WTC11 (cell line): Measurements from ENCODE around the gene KDM4B.

Source experiments
- ATF1 ChIP-seq: sonication (generic); formaldehyde crosslinking; IDR thresholded peaks from 2 replicates; pipeline ENCODE4 v1.8.1; 2023; ENCODE audit warnings: mild to moderate bottlenecking, moderate library complexity, missing genetic modification reagents
- ETV6 ChIP-seq: sonication (generic); formaldehyde crosslinking; IDR thresholded peaks from 2 replicates; pipeline ENCODE4 v1.8.1; 2022; ENCODE audit warnings: mild to moderate bottlenecking, missing genetic modification reagents
- KAT7 ChIP-seq: sonication (generic); formaldehyde crosslinking; IDR thresholded peaks from 2 replicates; pipeline ENCODE4 v1.8.1; 2023; ENCODE audit warnings: missing genetic modification reagents, mild to moderate bottlenecking, borderline replicate concordance
- ZBTB21 ChIP-seq: sonication (generic); formaldehyde crosslinking; IDR thresholded peaks from 2 replicates; pipeline ENCODE4 v1.8.1; 2023; ENCODE audit warnings: mild to moderate bottlenecking, missing genetic modification reagents, borderline replicate concordance
- TF ChIP-seq, protein P1 (sequence below): fragments of 250-450 bp; sonication (Bioruptor Pico); IDR thresholded peaks from 2 replicates; pipeline ENCODE4 v2.1.2; 2022; ENCODE audit warnings: mild to moderate bottlenecking, moderate library complexity
- TF ChIP-seq, protein P2 (sequence below): sonication (generic); formaldehyde crosslinking; IDR thresholded peaks from 2 replicates; pipeline ENCODE4 v1.8.1; 2022; ENCODE audit warnings: low read depth, missing genetic modification reagents, borderline replicate concordance
- TF ChIP-seq, protein P3 (sequence below): fragments of 200-600 bp; IDR thresholded peaks from 2 replicates; pipeline ENCODE4 v1.8.0; 2022; ENCODE audit warnings: antibody characterized with exemption
- TF ChIP-seq, protein P4 (sequence below): sonication (generic); formaldehyde crosslinking; IDR thresholded peaks from 2 replicates; pipeline ENCODE4 v1.8.0; 2022; ENCODE audit warnings: missing genetic modification reagents
- TF ChIP-seq, protein P5 (sequence below): sonication (generic); formaldehyde crosslinking; IDR thresholded peaks from 2 replicates; pipeline ENCODE4 v1.8.1; 2023; ENCODE audit warnings: mild to moderate bottlenecking, missing genetic modification reagents
- TF ChIP-seq, protein P6 (sequence below): sonication (generic); formaldehyde crosslinking; IDR thresholded peaks from 2 replicates; pipeline ENCODE4 v1.8.1; 2022; ENCODE audit warnings: missing genetic modification reagents, borderline replicate concordance
- TF ChIP-seq, protein P7 (sequence below): sonication (generic); formaldehyde crosslinking; IDR thresholded peaks from 2 replicates; pipeline ENCODE4 v1.8.1; 2023; ENCODE audit warnings: mild to moderate bottlenecking, missing genetic modification reagents, moderate library complexity
- TF ChIP-seq, protein P8 (sequence below): sonication (generic); formaldehyde crosslinking; IDR thresholded peaks from 2 replicates; pipeline ENCODE4 v1.8.0; 2022; ENCODE audit warnings: mild to moderate bottlenecking, missing genetic modification reagents

DNA sequence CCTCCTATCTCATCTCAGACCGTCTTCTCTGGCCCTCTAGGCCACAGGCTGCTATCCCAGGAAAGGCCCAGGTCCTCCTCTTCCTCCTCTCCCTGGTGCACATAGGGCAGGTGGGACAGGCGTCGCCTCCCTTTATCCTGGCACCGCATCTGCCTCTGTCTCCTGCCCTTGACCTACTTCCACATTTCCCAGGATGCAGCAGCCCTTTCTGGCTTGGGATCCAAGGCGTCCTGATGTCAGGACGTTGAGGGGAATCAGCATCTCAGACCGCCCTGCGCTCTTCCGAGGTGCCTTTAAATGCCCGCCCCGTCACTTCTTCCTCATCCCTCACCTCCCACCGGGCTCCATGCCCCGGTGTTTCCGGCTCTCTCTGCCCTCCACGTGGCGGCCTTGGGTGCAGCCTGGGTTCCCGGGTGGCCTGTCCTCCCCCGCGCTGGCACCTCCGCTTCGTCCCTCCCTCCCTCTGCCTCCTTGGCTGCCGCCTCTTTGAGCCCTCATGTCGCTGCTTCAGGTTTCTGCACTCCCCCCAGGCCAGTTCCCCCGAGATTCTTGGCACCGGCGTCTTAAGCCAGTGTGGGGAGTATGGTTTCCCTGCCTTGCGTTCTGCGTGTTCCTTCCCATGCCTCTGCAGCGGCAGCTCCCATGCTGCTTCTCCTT lies 66.3 kb downstream of the KDM4B start:
- TF ChIP-seq, protein P1, sequence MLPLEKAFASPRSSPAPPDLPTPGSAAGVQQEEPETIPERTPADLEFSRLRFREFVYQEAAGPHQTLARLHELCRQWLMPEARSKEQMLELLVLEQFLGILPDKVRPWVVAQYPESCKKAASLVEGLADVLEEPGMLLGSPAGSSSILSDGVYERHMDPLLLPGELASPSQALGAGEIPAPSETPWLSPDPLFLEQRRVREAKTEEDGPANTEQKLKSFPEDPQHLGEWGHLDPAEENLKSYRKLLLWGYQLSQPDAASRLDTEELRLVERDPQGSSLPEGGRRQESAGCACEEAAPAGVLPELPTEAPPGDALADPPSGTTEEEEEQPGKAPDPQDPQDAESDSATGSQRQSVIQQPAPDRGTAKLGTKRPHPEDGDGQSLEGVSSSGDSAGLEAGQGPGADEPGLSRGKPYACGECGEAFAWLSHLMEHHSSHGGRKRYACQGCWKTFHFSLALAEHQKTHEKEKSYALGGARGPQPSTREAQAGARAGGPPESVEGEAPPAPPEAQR = no peak
- TF ChIP-seq, protein P2, sequence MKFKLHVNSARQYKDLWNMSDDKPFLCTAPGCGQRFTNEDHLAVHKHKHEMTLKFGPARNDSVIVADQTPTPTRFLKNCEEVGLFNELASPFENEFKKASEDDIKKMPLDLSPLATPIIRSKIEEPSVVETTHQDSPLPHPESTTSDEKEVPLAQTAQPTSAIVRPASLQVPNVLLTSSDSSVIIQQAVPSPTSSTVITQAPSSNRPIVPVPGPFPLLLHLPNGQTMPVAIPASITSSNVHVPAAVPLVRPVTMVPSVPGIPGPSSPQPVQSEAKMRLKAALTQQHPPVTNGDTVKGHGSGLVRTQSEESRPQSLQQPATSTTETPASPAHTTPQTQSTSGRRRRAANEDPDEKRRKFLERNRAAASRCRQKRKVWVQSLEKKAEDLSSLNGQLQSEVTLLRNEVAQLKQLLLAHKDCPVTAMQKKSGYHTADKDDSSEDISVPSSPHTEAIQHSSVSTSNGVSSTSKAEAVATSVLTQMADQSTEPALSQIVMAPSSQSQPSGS (CRISPR knock-in tag) = no peak
- no peak for TF ChIP-seq ETV6 (CRISPR knock-in tag)
- TF ChIP-seq, protein P3, sequence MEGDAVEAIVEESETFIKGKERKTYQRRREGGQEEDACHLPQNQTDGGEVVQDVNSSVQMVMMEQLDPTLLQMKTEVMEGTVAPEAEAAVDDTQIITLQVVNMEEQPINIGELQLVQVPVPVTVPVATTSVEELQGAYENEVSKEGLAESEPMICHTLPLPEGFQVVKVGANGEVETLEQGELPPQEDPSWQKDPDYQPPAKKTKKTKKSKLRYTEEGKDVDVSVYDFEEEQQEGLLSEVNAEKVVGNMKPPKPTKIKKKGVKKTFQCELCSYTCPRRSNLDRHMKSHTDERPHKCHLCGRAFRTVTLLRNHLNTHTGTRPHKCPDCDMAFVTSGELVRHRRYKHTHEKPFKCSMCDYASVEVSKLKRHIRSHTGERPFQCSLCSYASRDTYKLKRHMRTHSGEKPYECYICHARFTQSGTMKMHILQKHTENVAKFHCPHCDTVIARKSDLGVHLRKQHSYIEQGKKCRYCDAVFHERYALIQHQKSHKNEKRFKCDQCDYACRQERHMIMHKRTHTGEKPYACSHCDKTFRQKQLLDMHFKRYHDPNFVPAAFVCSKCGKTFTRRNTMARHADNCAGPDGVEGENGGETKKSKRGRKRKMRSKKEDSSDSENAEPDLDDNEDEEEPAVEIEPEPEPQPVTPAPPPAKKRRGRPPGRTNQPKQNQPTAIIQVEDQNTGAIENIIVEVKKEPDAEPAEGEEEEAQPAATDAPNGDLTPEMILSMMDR = no peak
- TF ChIP-seq, protein P4, sequence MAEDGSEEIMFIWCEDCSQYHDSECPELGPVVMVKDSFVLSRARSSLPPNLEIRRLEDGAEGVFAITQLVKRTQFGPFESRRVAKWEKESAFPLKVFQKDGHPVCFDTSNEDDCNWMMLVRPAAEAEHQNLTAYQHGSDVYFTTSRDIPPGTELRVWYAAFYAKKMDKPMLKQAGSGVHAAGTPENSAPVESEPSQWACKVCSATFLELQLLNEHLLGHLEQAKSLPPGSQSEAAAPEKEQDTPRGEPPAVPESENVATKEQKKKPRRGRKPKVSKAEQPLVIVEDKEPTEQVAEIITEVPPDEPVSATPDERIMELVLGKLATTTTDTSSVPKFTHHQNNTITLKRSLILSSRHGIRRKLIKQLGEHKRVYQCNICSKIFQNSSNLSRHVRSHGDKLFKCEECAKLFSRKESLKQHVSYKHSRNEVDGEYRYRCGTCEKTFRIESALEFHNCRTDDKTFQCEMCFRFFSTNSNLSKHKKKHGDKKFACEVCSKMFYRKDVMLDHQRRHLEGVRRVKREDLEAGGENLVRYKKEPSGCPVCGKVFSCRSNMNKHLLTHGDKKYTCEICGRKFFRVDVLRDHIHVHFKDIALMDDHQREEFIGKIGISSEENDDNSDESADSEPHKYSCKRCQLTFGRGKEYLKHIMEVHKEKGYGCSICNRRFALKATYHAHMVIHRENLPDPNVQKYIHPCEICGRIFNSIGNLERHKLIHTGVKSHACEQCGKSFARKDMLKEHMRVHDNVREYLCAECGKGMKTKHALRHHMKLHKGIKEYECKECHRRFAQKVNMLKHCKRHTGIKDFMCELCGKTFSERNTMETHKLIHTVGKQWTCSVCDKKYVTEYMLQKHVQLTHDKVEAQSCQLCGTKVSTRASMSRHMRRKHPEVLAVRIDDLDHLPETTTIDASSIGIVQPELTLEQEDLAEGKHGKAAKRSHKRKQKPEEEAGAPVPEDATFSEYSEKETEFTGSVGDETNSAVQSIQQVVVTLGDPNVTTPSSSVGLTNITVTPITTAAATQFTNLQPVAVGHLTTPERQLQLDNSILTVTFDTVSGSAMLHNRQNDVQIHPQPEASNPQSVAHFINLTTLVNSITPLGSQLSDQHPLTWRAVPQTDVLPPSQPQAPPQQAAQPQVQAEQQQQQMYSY (CRISPR knock-in tag) = no peak
- TF ChIP-seq ZBTB21 (CRISPR knock-in tag) = no peak
- TF ChIP-seq, protein P5, sequence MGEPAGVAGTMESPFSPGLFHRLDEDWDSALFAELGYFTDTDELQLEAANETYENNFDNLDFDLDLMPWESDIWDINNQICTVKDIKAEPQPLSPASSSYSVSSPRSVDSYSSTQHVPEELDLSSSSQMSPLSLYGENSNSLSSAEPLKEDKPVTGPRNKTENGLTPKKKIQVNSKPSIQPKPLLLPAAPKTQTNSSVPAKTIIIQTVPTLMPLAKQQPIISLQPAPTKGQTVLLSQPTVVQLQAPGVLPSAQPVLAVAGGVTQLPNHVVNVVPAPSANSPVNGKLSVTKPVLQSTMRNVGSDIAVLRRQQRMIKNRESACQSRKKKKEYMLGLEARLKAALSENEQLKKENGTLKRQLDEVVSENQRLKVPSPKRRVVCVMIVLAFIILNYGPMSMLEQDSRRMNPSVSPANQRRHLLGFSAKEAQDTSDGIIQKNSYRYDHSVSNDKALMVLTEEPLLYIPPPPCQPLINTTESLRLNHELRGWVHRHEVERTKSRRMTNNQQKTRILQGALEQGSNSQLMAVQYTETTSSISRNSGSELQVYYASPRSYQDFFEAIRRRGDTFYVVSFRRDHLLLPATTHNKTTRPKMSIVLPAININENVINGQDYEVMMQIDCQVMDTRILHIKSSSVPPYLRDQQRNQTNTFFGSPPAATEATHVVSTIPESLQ (CRISPR knock-in tag) = no peak
- TF ChIP-seq, protein P6, sequence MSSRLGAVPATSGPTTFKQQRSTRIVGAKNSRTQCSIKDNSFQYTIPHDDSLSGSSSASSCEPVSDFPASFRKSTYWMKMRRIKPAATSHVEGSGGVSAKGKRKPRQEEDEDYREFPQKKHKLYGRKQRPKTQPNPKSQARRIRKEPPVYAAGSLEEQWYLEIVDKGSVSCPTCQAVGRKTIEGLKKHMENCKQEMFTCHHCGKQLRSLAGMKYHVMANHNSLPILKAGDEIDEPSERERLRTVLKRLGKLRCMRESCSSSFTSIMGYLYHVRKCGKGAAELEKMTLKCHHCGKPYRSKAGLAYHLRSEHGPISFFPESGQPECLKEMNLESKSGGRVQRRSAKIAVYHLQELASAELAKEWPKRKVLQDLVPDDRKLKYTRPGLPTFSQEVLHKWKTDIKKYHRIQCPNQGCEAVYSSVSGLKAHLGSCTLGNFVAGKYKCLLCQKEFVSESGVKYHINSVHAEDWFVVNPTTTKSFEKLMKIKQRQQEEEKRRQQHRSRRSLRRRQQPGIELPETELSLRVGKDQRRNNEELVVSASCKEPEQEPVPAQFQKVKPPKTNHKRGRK (CRISPR knock-in tag) = no peak
- TF ChIP-seq KAT7 = no peak
- TF ChIP-seq, protein P7, sequence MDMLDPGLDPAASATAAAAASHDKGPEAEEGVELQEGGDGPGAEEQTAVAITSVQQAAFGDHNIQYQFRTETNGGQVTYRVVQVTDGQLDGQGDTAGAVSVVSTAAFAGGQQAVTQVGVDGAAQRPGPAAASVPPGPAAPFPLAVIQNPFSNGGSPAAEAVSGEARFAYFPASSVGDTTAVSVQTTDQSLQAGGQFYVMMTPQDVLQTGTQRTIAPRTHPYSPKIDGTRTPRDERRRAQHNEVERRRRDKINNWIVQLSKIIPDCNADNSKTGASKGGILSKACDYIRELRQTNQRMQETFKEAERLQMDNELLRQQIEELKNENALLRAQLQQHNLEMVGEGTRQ (CRISPR knock-in tag) = no peak
- TF ChIP-seq ATF1 (CRISPR knock-in tag) = no peak
- TF ChIP-seq, protein P8, sequence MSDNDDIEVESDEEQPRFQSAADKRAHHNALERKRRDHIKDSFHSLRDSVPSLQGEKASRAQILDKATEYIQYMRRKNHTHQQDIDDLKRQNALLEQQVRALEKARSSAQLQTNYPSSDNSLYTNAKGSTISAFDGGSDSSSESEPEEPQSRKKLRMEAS (CRISPR knock-in tag) = no peak
